ENCODE measurements around the gene UBP1. TPM values are rescaled to one million over a fixed set of nuclear protein-coding genes. Genes with fewer than 3 reads are reported as not detected.

The UBP1 gene
- total RNA-seq, 1 experiment from 2014 or later = 50.4 TPM

DNA sequence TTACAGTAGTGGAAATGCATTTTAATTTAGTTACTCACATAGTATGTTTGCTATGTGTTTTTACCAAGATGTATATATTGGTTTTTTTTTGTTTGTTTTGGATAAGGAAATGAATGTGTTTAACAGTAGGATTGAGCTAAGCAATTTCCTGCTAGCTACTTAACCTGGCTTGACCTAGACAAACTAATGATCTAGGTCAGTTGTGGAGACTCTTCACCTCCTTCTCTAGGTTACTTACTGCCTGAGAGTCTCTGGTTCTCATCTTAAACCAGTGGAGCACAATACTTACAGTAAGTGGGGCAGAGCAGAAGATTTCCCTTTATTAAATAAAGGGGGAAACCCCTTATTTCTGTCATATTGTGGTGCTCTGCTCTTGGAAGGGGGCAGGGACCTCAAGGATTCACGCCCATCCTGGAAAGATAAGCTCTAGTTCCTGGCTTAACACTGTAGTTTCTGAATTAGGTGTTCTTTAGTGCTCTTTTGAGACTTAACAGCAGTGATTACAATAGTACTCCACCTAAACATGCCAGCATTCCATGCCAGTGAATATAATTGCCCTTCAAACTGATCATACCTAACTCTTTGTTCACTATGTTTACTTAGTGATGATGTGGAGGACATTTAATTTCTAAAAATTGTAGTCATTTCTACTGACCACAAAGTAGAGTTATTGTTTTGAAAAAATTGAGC lies 79.9 kb downstream of the UBP1 start:
- intact Hi-C loops (cut with micrococcal nuclease; ENCODE audit: unreplicated experiment) = loop anchor here (1.0 kb wide), 3 partner anchors 42 to 82 kb away; no protein-coding TSS in a partner anchor

DNA sequence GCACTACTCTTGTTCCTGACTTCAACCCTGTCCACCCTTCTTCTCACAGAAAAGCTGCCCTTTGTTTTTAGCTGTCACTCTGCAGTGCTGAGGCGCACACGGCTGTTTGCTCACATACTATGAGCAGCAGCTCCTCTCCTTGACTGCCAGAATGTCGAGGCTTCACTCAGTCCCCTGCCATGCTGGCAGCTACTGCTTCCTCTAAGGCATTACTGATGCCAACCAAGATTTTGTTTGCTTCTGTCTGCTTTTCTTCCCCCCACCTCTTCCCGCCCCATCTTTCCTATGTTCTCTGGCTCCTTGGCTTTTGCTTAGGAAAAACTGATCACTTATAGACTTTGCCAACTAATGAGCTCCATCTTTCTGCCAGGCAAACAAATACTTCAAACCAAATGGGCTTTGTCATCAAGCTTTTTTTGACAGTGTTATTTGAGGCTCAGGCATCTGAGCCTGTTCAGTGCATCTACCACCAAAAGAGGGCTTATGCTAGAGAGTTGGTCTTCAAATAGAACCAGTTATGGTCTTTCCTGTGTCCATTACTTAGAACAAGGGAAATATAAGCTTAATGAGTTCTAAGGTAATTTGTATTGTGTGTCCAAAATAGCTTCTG lies 81.9 kb downstream of the UBP1 start:
- Histone ChIP-seq H3K36me3 (ENCODE audit: low read depth) (no peaks in the 10 kb centered on the region), H3F3A (ENCODE audit: insufficient read depth, low read depth) (peaks cover 16% of the 10 kb centered on the region; the same call in 1 of the 2 replicates), H3K4me2 (no peak overlapping the region), H2AFZ (no peak overlapping the region), H3K27me3 (ENCODE audit: insufficient read depth, low read depth) (no peaks in the 10 kb centered on the region), H3K4me1 (replicated peaks; ENCODE audit: insufficient read depth) (peaks cover 23% of the 10 kb centered on the region), H3K9me2 (ENCODE audit: insufficient read depth) (no peaks in the 10 kb centered on the region), H3K9me3 (ENCODE audit: insufficient read depth, low read depth) (no peaks in the 10 kb centered on the region), H4K20me1 (ENCODE audit: insufficient read depth) (no peaks in the 10 kb centered on the region), H3K27ac (no peak overlapping the region), H3K79me2 (ENCODE audit: low read depth) (no peaks in the 10 kb centered on the region), H3K4me3 (no peak overlapping the region)
- no TSS peak for BruUV-seq (replicated peaks)
- no peak for DNase-seq
- TF ChIP-seq, protein P1, sequence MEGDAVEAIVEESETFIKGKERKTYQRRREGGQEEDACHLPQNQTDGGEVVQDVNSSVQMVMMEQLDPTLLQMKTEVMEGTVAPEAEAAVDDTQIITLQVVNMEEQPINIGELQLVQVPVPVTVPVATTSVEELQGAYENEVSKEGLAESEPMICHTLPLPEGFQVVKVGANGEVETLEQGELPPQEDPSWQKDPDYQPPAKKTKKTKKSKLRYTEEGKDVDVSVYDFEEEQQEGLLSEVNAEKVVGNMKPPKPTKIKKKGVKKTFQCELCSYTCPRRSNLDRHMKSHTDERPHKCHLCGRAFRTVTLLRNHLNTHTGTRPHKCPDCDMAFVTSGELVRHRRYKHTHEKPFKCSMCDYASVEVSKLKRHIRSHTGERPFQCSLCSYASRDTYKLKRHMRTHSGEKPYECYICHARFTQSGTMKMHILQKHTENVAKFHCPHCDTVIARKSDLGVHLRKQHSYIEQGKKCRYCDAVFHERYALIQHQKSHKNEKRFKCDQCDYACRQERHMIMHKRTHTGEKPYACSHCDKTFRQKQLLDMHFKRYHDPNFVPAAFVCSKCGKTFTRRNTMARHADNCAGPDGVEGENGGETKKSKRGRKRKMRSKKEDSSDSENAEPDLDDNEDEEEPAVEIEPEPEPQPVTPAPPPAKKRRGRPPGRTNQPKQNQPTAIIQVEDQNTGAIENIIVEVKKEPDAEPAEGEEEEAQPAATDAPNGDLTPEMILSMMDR (conservative IDR thresholded peaks at IDR 0.05) = no peak
- no peak for TF ChIP-seq EZH2 (IDR thresholded peaks at IDR 0.05; ENCODE audit: low read depth)
- POLR2A ChIA-PET (ENCODE audit: unreplicated experiment) = interaction anchor here (0.6 to 0.7 kb wide), 3 partner anchors 82 to 1333 kb away, joined by 3 to 4 read pairs (median 3); no protein-coding TSS in a partner anchor
- CTCF ChIA-PET = interaction anchor here (1.1 kb wide), 1 partner anchor 15 kb away, joined by 3 read pairs; no protein-coding TSS in a partner anchor
- intact Hi-C loops (cut with micrococcal nuclease; ENCODE audit: unreplicated experiment) = no loop called here

More for the DNA sequence above, 79.9 kb downstream of the UBP1 start:
- H3K36me3 ChIP-seq (ENCODE audit: low read depth) = no peaks in the 10 kb centered on the region
- H3K27me3 ChIP-seq (ENCODE audit: insufficient read depth, low read depth) = no peaks in the 10 kb centered on the region
- TF ChIP-seq, protein P1 (conservative IDR thresholded peaks at IDR 0.05) = no peak
- TF ChIP-seq EZH2 (IDR thresholded peaks at IDR 0.05; ENCODE audit: low read depth) = no peak
- no TSS peak for BruUV-seq (replicated peaks)
- peaks cover 16% of the 10 kb centered on the region; the same call in 1 of the 2 replicates for H3F3A ChIP-seq (ENCODE audit: insufficient read depth, low read depth)
- no peak overlapping the region for H2AFZ ChIP-seq
- H3K79me2 ChIP-seq (ENCODE audit: low read depth) = no peaks in the 10 kb centered on the region
- H3K27ac ChIP-seq = peak overlapping the region; percentile 94
- no peaks in the 10 kb centered on the region for H3K9me2 ChIP-seq (ENCODE audit: insufficient read depth)
- DNase-seq = peak; percentile 52 to 87
- H3K4me3 ChIP-seq = peak overlapping the region; percentile 38; the same call in 1 of the 2 replicates
- no peaks in the 10 kb centered on the region for H3K9me3 ChIP-seq (ENCODE audit: insufficient read depth, low read depth)
- H3K4me2 ChIP-seq = peak overlapping the region; percentile 69
- peaks cover 26% of the 10 kb centered on the region for H3K4me1 ChIP-seq (replicated peaks; ENCODE audit: insufficient read depth)
- ChIA-PET POLR2A (ENCODE audit: unreplicated experiment) (interaction anchor here (0.5 to 0.8 kb wide), 4 partner anchors 44 to 100 kb away, joined by 4 to 8 read pairs (median 6); no protein-coding TSS in a partner anchor), CTCF (interaction anchor here (0.6 to 1.6 kb wide), 2 partner anchors 12 to 61 kb away, joined by 4 to 17 read pairs; no protein-coding TSS in a partner anchor)
- no peaks in the 10 kb centered on the region for H4K20me1 ChIP-seq (ENCODE audit: insufficient read depth)

DNA sequence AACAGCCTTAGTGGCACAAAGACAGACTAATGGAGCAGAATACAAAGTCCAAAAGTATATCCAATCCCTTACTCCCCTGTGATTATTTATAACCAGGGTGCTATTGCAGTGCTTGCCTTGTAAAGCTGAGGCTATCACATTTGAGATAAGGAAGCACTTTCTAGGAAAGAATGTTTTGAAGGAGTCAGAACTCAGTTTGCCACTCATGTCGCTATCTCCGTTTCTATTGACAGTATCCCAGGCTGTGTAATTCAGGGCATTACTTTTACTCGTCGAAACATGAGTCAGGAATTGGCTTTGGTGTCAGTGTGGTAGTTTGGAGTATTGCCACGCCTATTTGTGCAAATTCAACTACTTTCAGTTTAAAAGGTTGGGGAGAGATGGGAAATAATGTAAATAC lies 84.6 kb downstream of the UBP1 start:
- CTCF ChIA-PET = no interaction called here

More for the DNA sequence above, 84.6 kb downstream of the UBP1 start:
- Histone ChIP-seq H3K9me2 (ENCODE audit: insufficient read depth) (no peaks in the 10 kb centered on the region), H3K4me3 (no peak overlapping the region), H3K4me2 (no peak overlapping the region), H3K36me3 (ENCODE audit: low read depth) (no peaks in the 10 kb centered on the region), H3K9me3 (ENCODE audit: insufficient read depth, low read depth) (no peaks in the 10 kb centered on the region), H2AFZ (no peak overlapping the region), H3K4me1 (replicated peaks; ENCODE audit: insufficient read depth) (peaks cover 19% of the 10 kb centered on the region), H3K27me3 (ENCODE audit: insufficient read depth, low read depth) (no peaks in the 10 kb centered on the region), H3K79me2 (ENCODE audit: low read depth) (no peaks in the 10 kb centered on the region), H3K27ac (no peak overlapping the region), H3F3A (ENCODE audit: insufficient read depth, low read depth) (peaks cover 16% of the 10 kb centered on the region; the same call in 1 of the 2 replicates), H4K20me1 (ENCODE audit: insufficient read depth) (no peaks in the 10 kb centered on the region)
- POLR2A ChIA-PET (ENCODE audit: unreplicated experiment) = interaction anchor here (0.7 kb wide), 1 partner anchor 124 kb away, joined by 6 read pairs; no protein-coding TSS in a partner anchor
- DNase-seq = no peak
- TF ChIP-seq, protein P1 (conservative IDR thresholded peaks at IDR 0.05) = no peak
- TF ChIP-seq EZH2 (IDR thresholded peaks at IDR 0.05; ENCODE audit: low read depth) = no peak
- no TSS peak for BruUV-seq (replicated peaks)
- intact Hi-C loops (cut with micrococcal nuclease; ENCODE audit: unreplicated experiment) = no loop called here

Measured in PC-9 (cell line).